HepG2 (cell line): ENCODE data around the gene CCDC61. TPM values are rescaled to one million over a fixed set of nuclear protein-coding genes. Genes with fewer than 3 reads are reported as not detected.

Experiments
- ATAC-seq: fragments of 200-7000 bp; cut with Tn5 transposase; 3 replicates; pipeline ENCODE4 v1.9.1; 2020; ENCODE audit warnings: mild to moderate bottlenecking, moderate library complexity
- BruUV-seq: library from RNA; stranded (reverse); fragments of 400-500 nt; replicated peaks from 2 replicates; lab custom pipeline; 2021; lab: Mats Ljungman, UMichigan
- CTCF ChIA-PET: fragments of 300-600 bp; formaldehyde crosslinking; extraction: SDS; loops from one replicate; lab custom pipeline; 2021; ENCODE audit warnings: low total read pairs, inconsistent platforms, low intra/inter-chr PET ratio; lab: Yijun Ruan, JAX
- POLR2A ChIA-PET: fragments of 350-600 bp; sonication (Branson Sonifier 250); formaldehyde crosslinking; loops from one replicate; lab custom pipeline; 2020; ENCODE audit warnings: antibody characterized with exemption, inconsistent platforms; lab: Yijun Ruan, JAX
- DNase-seq: peaks from one replicate; pipeline ENCODE4 v3.0.0-alpha.2; 2015; ENCODE audit warnings: low spot score
- FAIRE-seq: peaks from 3 replicates; lab custom pipeline; 2011; peaks lifted over from hg19 to GRCh38; lab: Jason Lieb, UNC
- H2AFZ ChIP-seq: one replicate; pipeline ENCODE4 v1.6.1; 2011; ENCODE audit warnings: low read length, inconsistent platforms
- H3K27ac ChIP-seq: fragments of 300-600 bp; 3 replicates; pipeline ENCODE4 v1.8.0; 2011; ENCODE audit warnings: mixed run types, mild to moderate bottlenecking, mixed read lengths, low read length, inconsistent platforms; ENCODE audit not compliant: insufficient read depth; ENCODE audit errors: extremely low read length
- H3K27me3 ChIP-seq, 2 experiments: fragments of 200-600 bp in 1 of 2; 2 replicates in 1 of 2; 3 replicates in 1 of 2; pipeline versions ENCODE4 v1.6.0 to v1.8.0; 2011; ENCODE audit warnings: low read length in 2 of 2, mild to moderate bottlenecking in 2 of 2, moderate library complexity in 2 of 2, inconsistent platforms in 1 of 2; ENCODE audit not compliant: insufficient read depth in 2 of 2, control insufficient read depth in 1 of 2
- H3K36me3 ChIP-seq, 2 experiments: fragments of 200-600 bp in 1 of 2; replicated peaks in 1 of 2; 2 replicates in 1 of 2; 3 replicates in 1 of 2; pipeline versions ENCODE4 v1.5.1 to v1.8.0; 2011; ENCODE audit warnings: low read length in 2 of 2, inconsistent platforms in 1 of 2; ENCODE audit not compliant: insufficient read depth in 2 of 2, control insufficient read depth in 1 of 2
- H3K4me1 ChIP-seq: 2 replicates; pipeline ENCODE4 v1.5.1; 2012; ENCODE audit warnings: low read length, inconsistent platforms; ENCODE audit not compliant: insufficient read depth
- H3K4me2 ChIP-seq: 2 replicates; pipeline ENCODE4 v1.6.0; 2011; ENCODE audit warnings: low read depth, low read length, inconsistent platforms
- H3K4me3 ChIP-seq, 3 experiments: fragments of 200-600 bp in 1 of 3; sonication (generic), shearing (Covaris generic) in 1 of 3; replicated peaks in 1 of 3; 2 replicates each; pipeline ENCODE4 v1.5.1; 2011 to 2016; ENCODE audit warnings: low read length in 3 of 3, inconsistent platforms in 2 of 3, low read depth in 2 of 3, mild to moderate bottlenecking in 2 of 3, control low read depth in 1 of 3, mixed read lengths in 1 of 3; ENCODE audit not compliant: insufficient read depth in 1 of 3
- H3K79me2 ChIP-seq: one replicate; pipeline ENCODE4 v1.6.1; 2011; ENCODE audit warnings: low read length, inconsistent platforms; ENCODE audit not compliant: insufficient read depth
- H3K9ac ChIP-seq: 2 replicates; pipeline ENCODE4 v1.6.0; 2011; ENCODE audit warnings: mild to moderate bottlenecking, low read depth, low read length, inconsistent platforms; ENCODE audit not compliant: insufficient read depth
- H3K9me3 ChIP-seq: 2 replicates; pipeline ENCODE4 v1.5.1; 2012; ENCODE audit warnings: mild to moderate bottlenecking, low read length
- H4K20me1 ChIP-seq: 2 replicates; pipeline ENCODE4 v1.6.0; 2011; ENCODE audit warnings: inconsistent platforms, mild to moderate bottlenecking, low read length, moderate library complexity; ENCODE audit not compliant: insufficient read depth
- AGO2 ChIP-seq: fragments of 200-400 bp; formaldehyde crosslinking; optimal IDR thresholded peaks from 2 replicates; pipeline ENCODE3; 2017; ENCODE audit warnings: mild to moderate bottlenecking, low read depth, low read length, moderate library complexity
- KAT7 ChIP-seq: IDR thresholded peaks from 2 replicates; pipeline ENCODE4 v1.6.1; 2018; ENCODE audit warnings: borderline replicate concordance, missing compliant biosample characterization
- ZMYM3 ChIP-seq: sonication (generic); formaldehyde crosslinking; IDR thresholded peaks from 2 replicates; pipeline ENCODE4 v1.5.1; 2020; ENCODE audit warnings: mild to moderate bottlenecking, missing genetic modification reagents
- ZNF549 ChIP-seq: sonication (generic); formaldehyde crosslinking; IDR thresholded peaks from 2 replicates; pipeline ENCODE4 v1.5.0; 2020; ENCODE audit warnings: missing genetic modification reagents
- ZNF558 ChIP-seq: sonication (generic); formaldehyde crosslinking; IDR thresholded peaks from 2 replicates; pipeline ENCODE4 v1.9.0; 2022; ENCODE audit warnings: mild to moderate bottlenecking, missing genetic modification reagents, borderline replicate concordance
- ZNF629 ChIP-seq: sonication (generic); formaldehyde crosslinking; conservative IDR thresholded peaks from 2 replicates; pipeline ENCODE4 v1.5.0; 2020; ENCODE audit warnings: missing genetic modification reagents
- ZNF850 ChIP-seq: sonication (generic); formaldehyde crosslinking; conservative IDR thresholded peaks from 2 replicates; pipeline ENCODE4 v1.9.0; 2021; ENCODE audit warnings: mild to moderate bottlenecking, missing genetic modification reagents
- WGBS: methylation state at CpG from one replicate; pipeline ENCODE4 v1.1.6; 2017; ENCODE audit warnings: low lambda C conversion rate; 5-methylcytosine and 5-hydroxymethylcytosine counted together
- in situ Hi-C: cut with HindIII; loops from 2 replicates; pipeline ENCODE4 v1.10.0; 2017; ENCODE audit warnings: low pct_unique_long_range_greater_than_20kb; ENCODE audit not compliant: extremely low pct_ligation_motif_present
- intact Hi-C: fragments of 100-400 bp; cut with micrococcal nuclease; formaldehyde crosslinking; loops from one replicate; pipeline ENCODE4 v1.10.0; 2022; ENCODE audit not compliant: unreplicated experiment
- polyA plus RNA-seq, 8 experiments: library from polyadenylated mRNA; depleted of rRNA in 3 of 8; stranded (reverse) in 7 of 8; unstranded in 1 of 8; fragments of >200 nt; fragmentation: Illumina TruSeq in 4 of 8; extraction: Trizol in 4 of 8; gene quantifications; 2 replicates each; pipeline versions ENCODE4 v1.2.1 to v1.2.3, GENCODE V29; 2011 to 2016; ENCODE audit warnings: low read depth in 4 of 8, missing spikeins in 1 of 8, mixed read lengths in 1 of 8; ENCODE audit not compliant: insufficient read depth in 1 of 8
- total RNA-seq, 5 experiments: library from RNA; depleted of rRNA; stranded (reverse); fragments of >200 nt; fragmentation: Illumina TruSeq; extraction: Trizol; gene quantifications; 2 replicates each; pipeline ENCODE4 v1.2.3, GENCODE V29; 2016; ENCODE audit warnings: low read depth in 1 of 5
- TF ChIP-seq, protein P1 (sequence below): sonication (generic); formaldehyde crosslinking; IDR thresholded peaks from 2 replicates; pipeline ENCODE4 v1.4.0; 2020; ENCODE audit warnings: mild to moderate bottlenecking, missing genetic modification reagents
- TF ChIP-seq, protein P2 (sequence below): sonication (generic); formaldehyde crosslinking; IDR thresholded peaks from 2 replicates; pipeline ENCODE4 v1.4.0; 2020; ENCODE audit warnings: mild to moderate bottlenecking, low read depth, missing genetic modification reagents
- TF ChIP-seq, protein P3 (sequence below): IDR thresholded peaks from 2 replicates; pipeline ENCODE4 v1.6.1; 2018; ENCODE audit warnings: missing genetic modification reagents

Gene CCDC61
- total and polyA plus RNA-seq, 2 of the 13 experiments (the other 11 are each of a cell fraction or from before 2014, with no cell fraction given): 4.2 to 4.9 TPM

DNA sequence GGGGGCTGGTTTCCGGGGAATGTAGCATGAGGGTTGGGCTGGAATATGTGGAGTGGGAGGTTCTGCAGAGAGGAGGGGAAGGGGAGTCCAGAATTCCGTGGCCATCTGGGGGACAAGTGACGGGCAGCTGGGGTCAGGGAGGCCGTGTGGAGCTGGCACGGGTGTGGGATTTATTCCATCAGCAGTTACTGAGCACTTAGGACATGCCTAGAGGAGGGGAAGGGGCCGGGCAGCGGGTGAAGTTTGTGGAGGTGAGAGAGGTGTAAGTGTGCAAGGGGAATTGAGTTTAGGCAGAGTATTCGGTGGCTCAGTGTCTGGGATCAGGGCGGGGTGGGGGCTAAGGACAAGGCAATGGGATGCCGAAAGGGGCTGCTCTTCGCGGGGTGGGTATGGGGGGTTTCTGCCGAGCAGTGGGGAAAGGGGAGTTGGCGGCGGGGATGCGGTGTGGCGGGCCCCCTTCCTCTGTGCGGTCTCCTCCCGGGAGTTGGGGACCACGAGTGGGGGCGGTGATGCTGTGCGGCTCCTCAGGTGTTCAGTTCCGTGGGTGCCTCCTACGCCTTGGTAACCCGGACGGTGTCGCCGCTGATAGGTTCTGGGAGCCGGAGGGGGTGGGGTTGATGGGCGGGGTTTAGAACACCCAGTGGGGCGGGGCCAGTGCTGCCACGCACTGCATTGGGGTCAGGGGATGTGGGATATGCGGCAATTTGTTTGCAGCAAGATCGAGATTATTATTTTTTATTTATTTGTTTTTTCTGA lies 5.4 kb downstream of the CCDC61 start (continued):
- TF ChIP-seq, protein P1, sequence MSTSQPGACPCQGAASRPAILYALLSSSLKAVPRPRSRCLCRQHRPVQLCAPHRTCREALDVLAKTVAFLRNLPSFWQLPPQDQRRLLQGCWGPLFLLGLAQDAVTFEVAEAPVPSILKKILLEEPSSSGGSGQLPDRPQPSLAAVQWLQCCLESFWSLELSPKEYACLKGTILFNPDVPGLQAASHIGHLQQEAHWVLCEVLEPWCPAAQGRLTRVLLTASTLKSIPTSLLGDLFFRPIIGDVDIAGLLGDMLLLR (CRISPR knock-in tag): no peak
- TF ChIP-seq, protein P2, sequence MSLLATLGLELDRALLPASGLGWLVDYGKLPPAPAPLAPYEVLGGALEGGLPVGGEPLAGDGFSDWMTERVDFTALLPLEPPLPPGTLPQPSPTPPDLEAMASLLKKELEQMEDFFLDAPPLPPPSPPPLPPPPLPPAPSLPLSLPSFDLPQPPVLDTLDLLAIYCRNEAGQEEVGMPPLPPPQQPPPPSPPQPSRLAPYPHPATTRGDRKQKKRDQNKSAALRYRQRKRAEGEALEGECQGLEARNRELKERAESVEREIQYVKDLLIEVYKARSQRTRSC: no peak
- TF ChIP-seq ZNF558 (CRISPR knock-in tag) (no peak), ZNF549 (CRISPR knock-in tag) (no peak)
- TF ChIP-seq, protein P3, sequence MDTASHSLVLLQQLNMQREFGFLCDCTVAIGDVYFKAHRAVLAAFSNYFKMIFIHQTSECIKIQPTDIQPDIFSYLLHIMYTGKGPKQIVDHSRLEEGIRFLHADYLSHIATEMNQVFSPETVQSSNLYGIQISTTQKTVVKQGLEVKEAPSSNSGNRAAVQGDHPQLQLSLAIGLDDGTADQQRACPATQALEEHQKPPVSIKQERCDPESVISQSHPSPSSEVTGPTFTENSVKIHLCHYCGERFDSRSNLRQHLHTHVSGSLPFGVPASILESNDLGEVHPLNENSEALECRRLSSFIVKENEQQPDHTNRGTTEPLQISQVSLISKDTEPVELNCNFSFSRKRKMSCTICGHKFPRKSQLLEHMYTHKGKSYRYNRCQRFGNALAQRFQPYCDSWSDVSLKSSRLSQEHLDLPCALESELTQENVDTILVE (CRISPR knock-in tag): no peak
- TF ChIP-seq, all 625 proteins: peak for 0

DNA sequence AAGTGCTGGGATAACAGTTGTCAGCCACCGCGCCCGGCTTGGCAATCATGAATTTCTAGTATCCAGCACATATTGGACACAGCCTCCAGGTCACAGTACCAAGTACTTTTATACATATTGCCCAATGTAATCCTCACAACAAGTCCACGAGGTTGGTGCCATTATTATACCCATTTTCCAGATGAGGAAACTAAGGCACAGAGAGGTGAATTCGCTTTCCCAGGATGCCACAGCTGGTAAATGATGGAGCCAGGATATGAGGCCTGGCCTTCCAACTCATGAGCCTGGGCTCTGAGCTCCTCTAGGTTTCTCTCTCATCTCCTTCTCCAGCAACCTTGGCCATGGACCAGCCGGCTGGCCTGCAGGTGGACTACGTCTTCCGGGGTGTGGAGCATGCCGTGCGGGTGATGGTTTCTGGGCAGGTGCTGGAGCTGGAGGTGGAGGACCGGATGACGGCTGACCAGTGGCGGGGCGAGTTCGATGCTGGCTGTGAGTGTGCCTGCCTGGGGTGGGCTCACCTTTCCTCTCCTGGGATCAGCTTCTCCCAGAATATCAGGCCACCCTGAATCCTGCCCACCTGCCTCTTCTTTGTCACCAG lies 7.5 kb downstream of the CCDC61 start:
- FAIRE-seq: no peak
- H3K4me1 ChIP-seq: no peaks in the 10 kb centered on the region
- DNase-seq: no peak
- peaks cover 2% of the 10 kb centered on the region for H3K79me2 ChIP-seq
- no TSS peak for BruUV-seq
- no peak overlapping the region for H2AFZ ChIP-seq
- H3K36me3 ChIP-seq: peaks cover 0 to under 1% of the 10 kb centered on the region in 2 experiments; a peak in 1 of 5 replicates
- no peak overlapping the region for H3K4me2 ChIP-seq
- ChIA-PET POLR2A (no interaction called here), CTCF (no interaction called here)
- ATAC-seq: no peak
- H3K9me3 ChIP-seq: no peaks in the 10 kb centered on the region
- intact Hi-C loops: no loop called here
- no peak overlapping the region for H3K4me3 ChIP-seq
- no peaks in the 10 kb centered on the region for H3K27me3 ChIP-seq
- H3K27ac ChIP-seq: no peak overlapping the region
- 100% methylated on average over 5 of the region's 15 CpGs for WGBS
- in situ Hi-C loops: loop anchor here (10.0 kb wide), 1 partner anchor 88 kb away; the partner anchor contains the start of gene NANOS2
- no peak overlapping the region for H3K9ac ChIP-seq
- H4K20me1 ChIP-seq: no peaks in the 10 kb centered on the region
- TF ChIP-seq ZNF850: no peak
- TF ChIP-seq ZNF629: peak; percentile 90
- TF ChIP-seq ZMYM3 (CRISPR knock-in tag): 0 out of 2 replicates have a peak, but pooled peaks have one; percentile 16
- TF ChIP-seq AGO2: no peak
- TF ChIP-seq KAT7 (CRISPR knock-in tag): no peak
